HG03354 (cell line): ENCODE results near the gene MFAP2.
A peak's percentile ranks its signal among the peaks of the same experiment; 100 is the strongest.

ENCODE experiments used
- ATAC-seq: cut with Tn5 transposase; IDR thresholded peaks from one replicate; pipeline ENCODE4 v1.9.1; 2021; ENCODE audit warnings: mild to moderate bottlenecking; ENCODE audit not compliant: unreplicated experiment, poor library complexity, severe bottlenecking

Gene MFAP2, protein sequence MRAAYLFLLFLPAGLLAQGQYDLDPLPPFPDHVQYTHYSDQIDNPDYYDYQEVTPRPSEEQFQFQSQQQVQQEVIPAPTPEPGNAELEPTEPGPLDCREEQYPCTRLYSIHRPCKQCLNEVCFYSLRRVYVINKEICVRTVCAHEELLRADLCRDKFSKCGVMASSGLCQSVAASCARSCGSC

DNA sequence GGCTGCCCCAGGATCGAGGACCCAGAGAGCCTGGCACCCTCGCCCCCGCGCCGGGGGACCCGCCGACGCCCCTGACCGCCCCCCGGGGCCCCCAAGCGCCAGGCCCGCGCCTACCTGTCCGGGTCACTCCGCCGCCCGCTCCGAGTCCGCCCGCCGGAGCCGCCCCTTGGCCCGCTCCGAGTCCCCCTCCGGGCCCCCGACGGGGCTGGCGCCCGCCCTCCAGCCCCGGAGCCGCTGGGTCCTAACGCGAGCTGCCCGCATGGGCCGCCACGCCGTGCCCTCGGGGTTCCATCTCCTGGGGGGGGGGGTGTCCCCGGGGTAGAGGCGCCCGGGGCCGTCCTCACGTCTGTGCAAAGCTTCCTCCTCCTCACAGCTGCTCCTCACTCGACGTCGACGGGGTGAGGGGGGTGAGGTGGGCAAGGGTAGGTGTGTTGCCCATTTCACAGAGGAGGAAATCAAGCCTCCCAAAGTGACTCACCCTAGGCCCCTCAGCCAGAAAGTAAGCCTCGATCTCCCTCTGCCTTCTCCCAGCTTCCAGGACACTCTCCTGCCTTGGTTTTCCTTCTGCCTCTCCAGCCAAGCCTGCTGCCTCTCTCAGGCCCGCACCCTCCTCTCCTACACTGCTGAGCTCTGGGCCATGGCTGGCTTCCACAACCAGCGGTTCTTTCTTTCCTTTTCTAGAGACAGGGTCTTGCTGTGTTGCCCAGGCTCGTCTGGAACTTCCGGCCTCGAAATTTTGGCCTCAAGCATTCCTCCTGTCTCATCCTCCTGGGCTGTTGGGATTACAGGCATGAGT lies at the start of gene MFAP2:
Gene MFAP2, minus strand, starts transcription at position 148 of the 796 bp plus-strand sequence. CDS start 2,347 bp downstream, outside the sequence.
- no peak for ATAC-seq

DNA sequence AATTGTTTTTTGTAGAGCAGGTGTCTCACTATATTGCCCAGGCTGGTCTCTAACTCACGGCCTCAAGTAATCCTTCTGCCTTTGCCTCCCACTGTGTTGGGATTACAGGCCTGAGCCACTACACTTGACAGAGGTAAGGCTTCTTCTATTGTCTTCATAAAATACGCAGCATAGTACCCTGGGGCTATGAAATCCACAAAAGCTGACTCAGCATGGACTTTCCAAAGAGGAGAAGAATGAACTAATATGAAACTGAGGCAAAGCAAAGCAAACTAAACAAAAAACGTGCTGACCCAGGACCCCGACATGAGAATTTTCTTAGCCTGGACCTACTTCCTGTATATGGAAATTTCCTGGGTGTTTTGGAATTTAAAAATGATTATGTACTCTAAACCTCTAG lies 49.8 kb upstream of the MFAP2 start:
- ATAC-seq = no peak

DNA sequence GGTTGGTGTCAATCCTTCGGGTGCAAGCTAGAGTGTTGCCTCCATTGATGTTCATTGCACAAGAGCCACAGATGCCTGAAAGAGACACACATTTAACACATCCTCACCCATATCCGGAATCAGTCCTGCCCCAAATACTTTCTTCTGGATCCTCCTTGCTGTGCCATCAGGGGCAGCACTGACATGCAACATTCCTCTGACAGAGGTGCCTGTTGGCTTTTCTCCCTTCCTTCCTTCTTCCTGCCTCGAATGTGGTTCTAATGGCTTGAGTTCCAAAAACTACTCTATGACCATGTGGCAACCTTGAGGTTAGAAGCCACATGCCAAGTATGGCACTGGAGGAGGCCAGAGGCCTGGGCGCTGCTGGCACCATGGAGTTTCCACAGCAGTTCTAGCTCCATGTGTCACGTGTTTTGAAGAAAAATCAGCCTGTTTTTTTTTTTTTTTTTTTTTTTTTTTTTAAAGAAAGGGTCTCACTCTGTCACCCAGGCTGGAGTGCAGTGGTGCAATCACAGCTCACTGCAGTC lies 48.3 kb upstream of the MFAP2 start:
- ATAC-seq = no peak

DNA sequence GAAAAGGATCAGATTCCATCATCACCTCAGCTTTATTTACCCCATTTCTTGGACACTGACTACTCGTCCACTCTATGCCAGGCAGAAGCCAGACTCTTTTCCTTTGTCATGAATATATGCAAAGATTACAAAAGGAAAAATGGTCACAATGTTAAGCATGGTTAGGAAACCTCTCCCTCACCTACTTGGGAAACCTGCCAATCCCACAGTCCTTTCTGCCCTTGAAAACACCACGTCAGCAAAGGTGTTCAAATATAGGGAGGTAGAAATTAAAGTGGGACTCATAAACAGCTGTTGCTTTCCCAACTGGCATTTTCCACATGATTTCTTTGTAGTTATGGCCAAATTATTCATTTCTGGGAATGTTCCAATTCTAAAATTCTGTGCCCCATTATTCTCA lies 47.5 kb upstream of the MFAP2 start:
- no peak for ATAC-seq

DNA sequence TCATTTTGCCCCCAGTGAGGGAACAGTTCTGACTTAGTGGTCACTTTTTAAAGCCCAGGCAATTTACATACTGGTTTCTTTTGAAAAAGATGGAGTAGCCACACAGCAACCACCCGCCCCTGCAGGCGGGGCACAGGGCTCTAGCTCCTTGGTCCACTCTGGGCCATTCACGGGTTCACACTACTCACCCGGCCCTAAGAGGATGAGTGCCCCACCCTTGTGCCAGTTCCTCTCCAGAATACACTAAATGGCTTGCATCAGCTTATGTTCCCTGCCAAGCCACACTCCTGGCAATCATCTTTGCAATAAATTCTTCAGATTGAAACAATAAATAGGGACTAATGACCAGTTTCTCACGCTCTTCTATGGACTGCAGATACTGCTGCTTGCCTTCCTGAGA lies 47.0 kb upstream of the MFAP2 start:
- ATAC-seq = no peak

DNA sequence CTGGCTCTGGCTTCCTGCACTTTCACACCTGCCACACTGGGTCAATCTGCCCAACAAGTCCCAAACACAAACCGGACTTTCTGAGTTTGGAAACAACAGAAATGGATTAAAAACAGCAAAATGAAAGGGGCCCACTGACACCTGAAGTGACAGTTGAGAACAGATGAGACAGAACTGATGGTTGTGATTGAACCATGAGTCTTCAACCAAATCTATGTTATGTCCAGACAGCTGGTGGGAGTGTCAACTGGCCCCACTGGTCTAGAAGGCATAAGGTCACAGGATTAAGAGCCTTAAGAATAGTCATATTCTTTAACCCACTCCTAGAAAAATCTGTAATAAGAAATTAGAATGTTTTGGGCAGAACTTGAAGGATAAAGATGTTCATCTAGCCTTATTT lies 44.3 kb upstream of the MFAP2 start:
- ATAC-seq = no peak

DNA sequence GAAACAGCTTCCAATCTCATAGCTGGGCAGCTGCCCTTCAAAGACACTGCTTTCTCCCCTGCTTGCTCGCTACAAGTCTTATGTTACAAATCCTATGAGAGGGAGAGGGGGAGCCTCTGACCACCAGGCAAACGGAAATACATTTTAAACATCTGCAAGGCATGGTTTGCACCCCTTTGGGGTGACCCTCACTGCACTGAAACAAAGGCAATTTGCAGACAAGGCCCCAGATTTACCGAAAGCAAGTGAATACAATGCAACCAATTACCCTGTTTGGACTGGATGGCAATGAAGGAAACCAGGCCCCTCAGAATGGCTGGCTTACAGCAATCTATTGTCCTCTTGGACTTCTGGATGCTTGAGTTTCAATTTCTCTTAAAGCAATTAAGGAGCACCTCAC lies 43.2 kb upstream of the MFAP2 start:
- no peak for ATAC-seq

DNA sequence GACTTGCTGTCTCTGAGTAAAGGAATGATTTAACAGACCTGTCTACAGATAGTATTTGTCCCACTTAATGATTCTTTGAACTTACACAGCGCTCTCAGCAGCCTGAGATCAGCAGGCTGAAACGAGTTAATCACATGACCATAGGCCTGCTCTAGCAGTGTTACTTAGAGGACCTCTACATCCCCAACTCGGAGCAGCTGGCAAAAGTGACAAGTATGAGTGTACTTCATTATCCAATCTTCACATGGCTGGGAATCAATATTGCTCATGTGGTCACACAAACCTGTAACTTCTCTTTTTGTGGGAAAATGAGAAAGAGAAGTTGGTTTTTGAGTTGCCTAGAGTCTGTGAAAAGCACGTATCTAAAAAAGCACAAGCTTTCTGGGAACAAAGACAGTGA lies 42.7 kb upstream of the MFAP2 start:
- no peak for ATAC-seq

DNA sequence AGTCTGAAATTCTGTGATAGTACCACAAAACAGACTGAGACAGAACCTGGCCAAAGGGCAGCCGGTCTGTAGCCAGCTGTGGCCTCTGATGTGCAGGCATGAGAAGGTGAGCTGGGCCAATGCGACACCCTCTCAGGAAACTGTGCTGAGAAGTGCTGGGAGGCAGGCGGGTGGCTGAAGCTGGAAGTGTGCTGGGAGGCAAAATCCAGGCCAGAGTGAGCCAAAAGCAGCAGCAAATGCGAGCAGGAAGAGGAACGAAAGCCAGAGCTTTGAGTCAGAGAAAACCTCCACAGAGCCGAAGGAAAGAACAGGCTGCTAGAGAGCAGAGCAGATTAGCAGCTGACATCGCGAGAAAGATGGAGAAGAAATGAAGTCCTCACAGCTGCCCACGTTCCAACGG lies 41.5 kb upstream of the MFAP2 start:
- no peak for ATAC-seq

DNA sequence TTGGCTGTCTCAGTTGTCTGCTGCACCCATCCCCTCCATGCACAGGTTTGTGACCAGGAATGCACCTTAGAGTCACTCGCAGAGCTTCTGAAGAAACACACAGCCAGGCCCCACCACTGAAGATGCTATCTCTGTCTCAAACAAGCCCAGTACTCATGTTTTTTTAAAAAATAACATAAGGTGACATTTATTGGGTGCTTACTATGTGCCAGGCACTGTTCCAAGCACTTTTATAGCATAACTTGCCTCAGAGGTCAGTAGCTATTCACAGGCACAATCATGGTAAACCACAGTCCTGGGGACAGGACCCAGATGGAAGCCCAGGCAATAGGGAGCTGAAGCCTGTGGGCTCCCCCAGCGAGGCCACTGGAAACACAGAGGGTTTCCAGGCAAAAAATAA lies 40.1 kb upstream of the MFAP2 start:
- no peak for ATAC-seq

DNA sequence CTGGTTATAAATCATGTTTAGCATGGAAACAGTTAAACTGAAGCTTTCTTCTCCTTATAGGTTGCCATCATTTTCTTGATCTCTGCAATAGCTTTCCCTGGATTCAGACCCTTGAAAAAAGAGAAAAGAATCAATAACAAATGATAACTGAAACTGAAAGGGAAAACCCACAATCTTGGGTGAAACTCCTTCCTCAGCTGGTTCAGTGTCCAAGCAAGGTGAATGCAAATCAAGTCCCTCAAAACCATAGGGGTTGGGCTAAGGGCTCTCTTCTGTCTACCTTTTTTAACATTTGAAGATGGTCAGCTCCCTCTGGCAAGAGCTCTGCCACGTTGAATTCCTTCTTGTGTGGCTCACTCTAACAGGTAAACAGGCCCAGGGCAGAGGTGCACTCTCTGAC lies 38.4 kb upstream of the MFAP2 start:
- ATAC-seq = no peak

DNA sequence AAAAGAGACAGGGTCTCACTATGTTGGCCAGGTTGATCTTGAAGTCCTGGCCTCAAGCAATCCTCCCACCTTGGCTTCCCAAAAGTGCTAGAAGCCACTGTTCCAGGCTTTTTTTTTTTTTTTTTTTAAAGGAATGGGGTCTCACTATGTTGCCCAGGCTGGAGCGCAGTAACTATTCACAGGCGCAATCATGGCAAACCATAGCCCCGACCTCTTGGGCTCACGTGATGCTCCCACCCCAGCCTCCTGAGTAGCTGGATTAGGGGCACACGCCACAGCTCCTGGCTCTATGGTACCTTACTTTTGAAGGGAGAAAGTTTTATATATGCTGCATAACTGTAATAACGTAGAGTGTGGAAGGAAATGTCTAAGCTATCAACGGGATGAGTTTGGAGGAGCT lies 37.0 kb upstream of the MFAP2 start:
- ATAC-seq = no peak

DNA sequence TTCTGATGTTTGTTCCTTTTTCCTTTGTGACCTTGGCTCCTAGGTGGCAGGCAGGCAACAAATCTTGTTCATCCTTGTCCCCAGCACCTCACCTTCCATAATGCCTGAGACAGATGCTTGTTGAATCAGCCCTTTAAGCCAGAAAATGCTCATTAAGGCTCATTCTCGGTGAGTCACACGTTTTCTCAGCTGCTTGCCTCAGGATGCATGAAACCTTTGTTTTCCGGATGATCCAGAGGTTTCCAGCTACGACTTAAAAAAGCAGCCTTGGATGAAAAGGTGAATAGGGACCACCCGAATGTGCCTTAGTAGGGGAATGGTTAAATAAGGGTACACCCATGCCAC lies 35.9 kb upstream of the MFAP2 start:
- ATAC-seq = no peak

DNA sequence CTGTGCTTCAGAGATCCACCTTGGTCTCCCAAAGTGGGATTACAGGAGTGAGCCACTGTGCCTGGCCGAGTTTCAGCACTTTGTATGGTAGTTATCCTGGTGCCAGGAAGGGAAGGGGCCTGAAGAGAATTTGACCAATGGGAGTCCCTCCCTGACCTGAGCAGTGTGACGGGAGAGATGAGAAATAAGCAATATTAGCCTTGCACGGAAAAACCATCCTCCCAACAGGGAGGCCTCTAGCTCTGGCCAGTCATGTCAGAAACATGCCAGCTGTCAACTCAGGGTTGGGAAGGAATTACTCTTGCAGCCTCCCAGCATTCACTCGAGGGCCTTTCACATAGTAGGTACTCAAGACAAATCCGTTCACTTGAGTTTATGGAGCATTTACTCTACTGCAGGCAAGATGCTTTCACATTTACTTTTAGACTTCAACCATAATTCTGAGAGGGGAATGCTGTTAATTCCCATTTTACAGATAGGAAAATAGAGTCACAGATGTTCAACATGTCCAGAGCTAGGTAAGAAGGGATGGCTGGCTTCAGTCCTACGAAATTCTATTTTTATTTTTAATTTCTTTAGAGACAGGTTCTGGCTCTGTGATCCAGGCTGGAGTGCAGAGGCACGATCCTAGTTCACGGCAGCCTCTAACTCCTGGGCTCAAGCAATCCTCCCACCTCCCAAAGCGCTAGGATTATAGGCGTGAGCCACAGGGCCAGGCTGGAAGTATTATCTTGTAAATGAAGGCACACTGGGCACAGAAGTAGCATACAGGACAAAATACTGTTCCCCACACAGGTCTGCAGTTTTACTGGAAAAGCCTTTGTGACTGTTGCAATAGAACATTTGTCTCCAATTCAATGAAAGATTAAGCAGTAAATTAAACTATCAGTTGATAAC lies 34.5 kb upstream of the MFAP2 start:
- no peak for ATAC-seq

DNA sequence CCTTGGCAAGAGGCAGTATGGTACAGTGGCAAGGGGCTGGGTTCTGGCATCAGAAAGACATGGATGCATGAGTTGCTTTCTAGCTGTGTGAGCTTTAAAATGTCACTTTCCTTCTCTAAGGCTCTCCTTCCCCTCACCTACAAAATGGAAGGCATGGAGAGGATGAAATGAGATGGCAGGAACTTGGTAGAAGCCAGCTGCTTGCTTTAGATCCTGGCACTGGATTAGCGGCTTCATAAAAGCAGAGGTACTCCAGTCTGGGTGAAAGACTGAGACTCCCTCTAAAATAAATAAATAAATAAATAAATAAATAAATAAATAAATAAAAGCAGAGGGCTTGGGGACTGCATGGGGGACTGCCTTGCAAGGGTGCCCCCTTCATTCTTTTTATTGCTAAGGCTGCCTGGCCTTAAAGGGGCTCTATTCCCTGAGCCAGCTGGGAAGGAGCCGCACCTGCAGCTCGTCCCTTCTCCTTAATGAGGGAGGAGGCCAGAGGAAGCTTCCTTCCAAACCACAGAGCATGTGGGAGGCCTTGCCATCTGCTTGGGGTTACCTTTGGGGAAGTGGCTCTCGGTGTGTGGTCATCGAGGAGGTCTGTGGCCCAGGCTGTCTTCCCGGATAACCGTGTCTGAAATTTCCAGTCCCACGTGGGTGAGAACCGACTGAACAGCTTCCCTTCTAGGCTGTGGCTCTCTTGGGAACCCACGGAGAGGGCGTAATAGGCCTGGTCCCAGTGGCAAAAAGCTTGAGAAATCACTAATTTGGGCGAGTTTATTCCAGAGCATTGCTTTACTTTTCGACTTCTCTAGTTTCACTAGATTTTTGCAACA lies 33.3 kb upstream of the MFAP2 start:
- ATAC-seq = no peak

DNA sequence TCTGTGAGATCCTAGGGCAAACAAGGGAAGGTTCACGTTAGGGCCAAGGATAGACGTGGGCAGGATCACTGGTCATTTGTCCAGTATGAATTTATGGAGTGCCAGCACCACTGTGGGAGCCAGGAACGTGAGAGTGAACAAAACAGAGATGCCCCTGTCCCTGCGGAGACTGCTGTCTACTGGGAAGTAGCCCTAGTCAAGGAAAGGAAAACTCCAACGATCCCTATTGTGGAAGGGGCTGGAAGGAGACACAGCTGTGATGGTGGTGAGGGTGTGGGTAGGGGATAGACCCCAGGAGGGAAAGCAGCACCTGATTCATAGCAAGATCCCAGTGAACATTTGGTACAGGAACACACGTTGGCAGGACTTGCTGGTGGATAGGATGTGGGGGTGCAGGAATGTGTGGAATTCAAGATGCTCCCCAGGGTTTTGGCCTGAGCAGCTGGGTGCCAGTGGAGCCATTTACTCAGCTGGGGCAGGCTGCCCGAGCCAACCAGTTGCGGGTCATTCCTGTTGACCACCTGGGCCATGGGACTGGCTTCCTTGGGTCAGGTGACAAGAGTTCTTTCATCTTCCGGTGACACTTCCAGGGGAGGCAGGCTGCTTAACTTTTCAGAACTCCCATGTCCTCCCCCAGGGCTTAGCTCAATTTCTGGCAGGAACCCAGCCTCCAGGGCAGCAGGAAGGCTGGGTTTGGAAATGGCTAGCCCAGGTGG lies 32.5 kb upstream of the MFAP2 start:
- ATAC-seq = no peak

DNA sequence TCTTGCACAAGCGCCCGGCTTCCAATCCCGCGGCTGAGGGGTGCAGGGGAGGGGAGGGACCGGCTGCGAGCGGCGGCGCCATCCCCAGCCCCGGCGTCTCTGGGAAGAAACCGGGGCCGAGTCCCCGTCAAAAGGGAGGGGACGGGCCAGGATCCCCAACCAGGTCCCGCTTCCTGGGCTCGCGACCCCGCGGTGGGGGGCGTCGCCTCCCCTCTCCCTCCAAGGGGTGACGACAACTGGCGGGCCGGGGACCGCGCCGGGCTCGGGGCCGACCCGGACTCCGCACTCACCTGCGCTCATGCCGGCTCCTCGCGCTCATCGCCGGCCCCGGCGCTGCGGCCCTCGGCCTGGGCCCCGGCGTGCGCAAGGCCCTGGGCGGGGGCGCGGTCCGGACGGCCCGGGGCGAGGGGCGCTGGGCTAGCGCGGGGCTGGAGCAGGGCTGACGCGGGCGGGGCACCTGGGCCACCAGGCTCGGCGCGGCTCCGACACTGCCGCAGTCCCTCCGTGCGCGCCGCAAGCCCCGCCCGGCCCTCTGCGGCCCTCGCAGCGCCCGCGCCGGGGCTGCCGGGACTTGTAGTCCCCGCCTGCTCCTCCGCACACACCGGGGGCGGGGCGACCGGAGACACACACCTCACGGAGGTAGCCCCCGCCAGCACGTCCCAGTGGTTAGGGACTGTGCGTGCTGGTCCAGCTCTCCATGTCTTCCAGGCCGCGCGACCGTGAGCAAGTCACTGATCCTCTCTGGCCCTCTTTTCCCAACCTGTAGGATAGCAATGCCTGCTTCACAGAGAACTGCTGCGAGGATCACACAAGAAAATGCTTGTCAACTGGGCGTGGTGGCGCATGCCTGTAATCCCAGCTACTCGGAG lies 31.3 kb upstream of the MFAP2 start, which contains the start of gene ATP13A2:
Gene ATP13A2, minus strand, starts transcription at position 490 of the 869 bp plus-strand sequence. Its CDS starts 190 bp downstream, at position 300.
- peak; percentile 92 for ATAC-seq

DNA sequence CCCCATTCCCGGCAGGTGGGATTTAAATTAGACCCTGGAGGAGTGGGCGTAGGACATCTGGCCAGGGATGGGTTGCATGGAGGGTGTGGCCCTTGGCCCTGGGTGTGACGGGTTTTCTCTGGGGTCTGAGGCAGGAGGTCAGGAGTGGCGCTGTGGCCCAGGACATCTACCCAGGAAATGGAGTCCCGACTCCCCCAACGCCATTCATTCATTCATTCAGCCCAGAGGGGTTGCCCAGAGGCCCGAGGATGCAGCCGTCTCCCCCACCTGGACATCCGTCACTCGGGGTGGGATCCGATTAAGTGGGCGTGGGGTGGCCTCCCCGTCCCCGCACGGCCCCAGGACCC lies 30.6 kb upstream of the MFAP2 start:
- ATAC-seq = no peak
